ENCODE data around the gene MKI67.
"Not testable (repeated sequence)": the region's sequence is repeated elsewhere in the genome, so short reads cannot be mapped to it uniquely, and the experiment has no call there.

The MKI67 gene

DNA sequence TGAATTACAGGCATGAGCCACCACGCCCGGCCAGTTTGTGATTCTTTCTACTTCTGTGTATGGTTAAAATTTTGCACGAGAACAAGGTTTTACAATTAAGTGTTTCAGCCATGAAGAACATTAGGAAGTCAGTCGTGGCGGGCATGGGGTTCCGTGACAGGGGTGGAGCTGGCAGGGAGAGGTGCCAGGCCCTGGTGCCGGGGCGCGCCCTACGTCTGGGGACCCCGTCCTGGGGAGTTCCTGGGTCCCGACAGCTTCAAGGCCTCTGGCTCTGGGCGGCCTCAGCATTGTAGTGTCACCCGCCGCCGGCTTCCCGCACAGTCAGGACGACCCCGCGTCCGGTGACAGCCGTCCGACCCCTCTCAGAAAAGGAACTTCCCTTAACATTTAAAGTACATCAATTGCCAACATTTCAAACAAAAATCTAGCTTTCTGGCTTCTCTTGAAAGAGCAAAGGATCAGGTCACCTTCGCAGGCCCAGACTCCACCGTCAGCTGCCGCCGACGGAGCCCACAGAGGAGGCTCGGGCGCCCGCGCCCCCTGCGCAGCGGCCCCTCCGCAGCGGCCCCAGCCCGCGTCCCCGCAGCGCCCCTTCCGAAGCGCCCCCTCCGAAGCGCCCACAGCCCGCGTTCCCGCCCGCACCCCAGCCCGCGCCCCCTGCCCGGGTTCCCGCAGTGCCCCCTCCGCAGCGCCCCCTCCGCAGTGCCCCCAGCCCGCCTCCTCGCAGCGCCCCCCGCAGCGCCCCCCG is 23.2 kb upstream of the MKI67 start:
- no peak for DNase-seq

DNA sequence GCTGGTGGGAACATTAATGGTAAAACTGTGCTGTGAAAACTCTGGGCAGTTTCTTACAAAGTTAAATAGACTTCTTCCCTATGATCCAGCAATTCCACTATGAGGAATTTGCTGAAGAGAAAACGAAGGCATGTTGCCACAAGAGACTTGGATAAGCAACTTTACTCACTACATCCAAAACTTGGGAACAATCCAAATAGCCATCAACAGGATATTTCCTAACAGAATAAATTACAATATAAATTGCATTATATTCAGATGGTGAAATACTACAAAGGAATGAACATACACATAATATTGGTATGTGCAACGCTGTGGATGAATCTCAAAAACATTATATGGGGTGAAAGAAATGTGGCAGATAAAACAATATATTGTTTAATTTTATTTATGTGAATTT is 21.4 kb upstream of the MKI67 start:
- no peak for DNase-seq

DNA sequence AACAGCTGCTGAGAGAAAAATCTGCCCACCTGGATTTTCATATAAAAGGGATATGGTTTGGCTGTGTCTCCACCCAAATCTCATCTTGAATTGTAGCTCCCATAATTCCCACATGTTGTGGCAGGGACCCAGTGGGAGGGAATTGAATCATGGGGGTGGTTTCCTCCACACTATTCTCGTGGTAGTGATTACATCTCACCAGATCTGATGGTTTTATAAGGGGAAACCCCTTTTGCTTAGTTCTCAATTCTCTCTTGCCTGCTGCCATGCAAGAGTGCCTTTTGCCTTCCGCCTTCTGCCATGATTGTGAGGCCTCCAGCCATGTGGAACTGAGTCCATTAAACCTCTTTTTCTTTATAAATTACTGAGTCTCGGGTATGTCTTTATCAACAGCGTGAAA is 20.8 kb upstream of the MKI67 start:
- DNase-seq = no peak

DNA sequence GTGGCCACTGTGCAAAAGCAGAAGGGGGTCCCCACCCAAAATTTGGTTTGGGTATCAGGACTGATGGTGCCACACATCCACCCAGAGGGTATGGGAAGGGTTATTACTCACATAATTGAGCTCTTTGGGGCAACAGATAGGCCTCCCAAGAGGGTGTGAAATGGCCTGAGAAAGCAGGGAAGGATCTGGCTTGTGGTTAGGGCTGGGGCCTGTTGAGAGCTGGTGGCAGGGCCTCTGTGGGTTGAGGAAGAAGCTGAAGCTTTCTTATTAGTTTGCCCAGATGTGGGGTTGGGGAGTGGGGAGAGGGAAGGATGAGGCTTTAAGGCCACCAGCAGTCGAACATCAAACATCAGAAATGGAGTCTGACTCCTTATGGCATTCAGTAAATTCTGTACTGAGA is 18.3 kb upstream of the MKI67 start:
- no peak for DNase-seq

DNA sequence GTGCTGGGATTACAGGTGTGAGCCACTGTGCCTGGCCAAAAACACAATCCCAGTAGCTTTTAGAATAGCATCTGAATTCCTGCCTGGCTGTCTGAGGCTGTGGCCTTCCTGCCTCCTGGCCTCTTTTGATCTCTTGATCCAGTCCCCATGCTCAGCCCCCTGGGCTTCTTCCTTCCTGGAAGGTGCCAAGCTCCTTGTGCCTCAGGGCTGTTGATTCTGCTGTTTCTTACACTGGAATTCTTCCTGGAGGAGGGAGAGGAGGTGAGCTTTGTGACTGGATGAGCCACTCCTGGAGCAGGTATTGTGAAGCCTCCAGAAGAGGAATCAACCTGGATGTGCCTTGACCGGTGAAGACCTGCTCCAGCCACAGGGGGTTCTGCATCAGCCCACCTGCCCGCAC is 17.3 kb upstream of the MKI67 start:
- no peak for DNase-seq

DNA sequence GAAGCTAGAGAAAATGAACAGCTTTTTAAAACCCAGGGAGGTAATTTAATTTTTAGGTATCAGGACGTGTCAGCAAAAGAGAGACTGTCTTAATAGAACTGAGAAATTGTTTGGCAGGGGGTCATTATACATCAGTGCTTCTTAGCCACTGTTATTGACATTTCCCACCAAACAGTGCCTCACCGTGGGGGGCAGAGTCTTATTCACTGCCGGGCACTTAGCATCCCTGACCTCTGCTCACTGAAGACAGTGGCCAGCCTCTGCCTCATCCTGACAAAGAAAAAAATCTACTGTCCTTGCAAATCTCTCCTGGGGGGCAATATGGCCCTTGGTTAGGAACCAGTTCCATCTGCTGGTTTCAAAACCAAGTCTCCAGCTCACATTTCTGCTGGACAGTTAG is 14.2 kb upstream of the MKI67 start:
- no peak for DNase-seq

DNA sequence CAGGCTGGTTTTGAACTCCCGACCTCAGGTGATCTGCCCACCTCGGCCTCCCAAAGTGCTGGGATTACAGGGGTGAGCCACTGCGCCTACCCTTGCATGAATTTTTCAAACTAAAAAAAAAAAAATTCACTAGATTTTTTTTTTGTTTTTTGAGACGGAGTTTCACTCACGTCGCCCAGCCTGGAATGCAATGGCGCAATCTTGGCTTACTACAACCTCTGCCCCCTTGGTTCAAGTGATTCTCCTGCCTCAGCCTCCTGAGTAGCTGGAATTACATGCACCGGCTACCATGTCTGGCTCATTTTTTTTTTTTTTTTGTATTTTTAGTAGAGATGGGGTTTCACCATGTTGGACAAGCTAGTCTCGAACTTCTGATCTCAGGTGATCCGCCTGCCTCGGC is 12.2 kb upstream of the MKI67 start:
- DNase-seq = not testable (repeated sequence)

DNA sequence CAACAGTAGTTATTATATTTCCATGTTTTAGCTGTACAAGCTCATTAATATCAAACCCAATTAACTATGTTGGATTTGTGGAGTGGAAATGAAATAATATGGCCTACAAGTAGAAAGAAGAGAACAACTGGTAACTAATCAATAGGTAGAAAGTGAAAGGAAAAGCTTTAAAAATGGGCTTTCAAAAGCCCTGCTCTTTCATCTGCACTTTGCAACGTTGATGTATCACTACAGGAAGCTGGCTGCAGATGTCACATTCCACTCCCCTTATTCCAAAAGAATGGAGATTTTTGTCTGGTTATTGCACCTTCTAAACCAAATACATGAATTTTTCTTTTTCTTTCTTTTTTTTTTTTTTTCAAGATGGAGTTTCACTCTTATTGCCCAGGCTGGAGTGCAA is 11.7 kb upstream of the MKI67 start:
- DNase-seq = no peak

DNA sequence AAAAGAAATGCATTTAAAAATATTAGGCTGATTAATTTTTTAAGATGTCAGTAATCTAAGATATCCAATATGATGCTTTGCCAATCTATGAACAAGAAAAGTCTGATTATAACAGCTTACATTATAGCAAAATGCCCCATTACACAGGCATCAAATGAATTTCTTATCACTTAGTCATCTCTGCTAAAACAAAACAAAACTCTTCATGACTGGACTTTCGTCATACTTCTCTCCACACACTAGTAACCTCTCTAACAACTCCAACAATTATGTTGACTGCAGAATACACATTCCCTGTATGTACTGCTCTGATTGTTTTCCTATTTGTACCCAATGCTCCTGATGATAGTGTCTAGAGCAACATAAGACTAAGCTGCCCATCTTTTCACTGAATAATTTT is 3.8 kb upstream of the MKI67 start:
- DNase-seq = no peak

DNA sequence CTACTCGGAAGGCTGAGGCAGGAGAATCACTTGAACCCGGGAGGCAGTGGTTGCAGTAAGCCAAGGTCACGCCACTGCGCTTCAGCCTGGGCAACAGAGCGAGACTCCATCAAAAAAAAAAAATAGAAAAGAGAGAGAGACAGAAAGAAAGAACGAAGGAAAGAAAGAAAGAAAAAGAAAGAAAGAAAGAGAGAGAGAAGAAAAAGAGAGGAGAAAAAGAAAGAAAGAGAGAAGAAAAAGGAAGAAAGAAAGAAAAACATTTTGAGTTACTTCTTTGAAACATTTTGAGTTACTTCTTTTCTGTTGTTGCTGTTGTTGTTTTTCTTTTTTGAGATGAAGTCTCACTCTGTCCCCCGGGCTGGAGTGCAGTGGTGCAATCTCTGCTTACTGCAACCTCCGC is 2.4 kb upstream of the MKI67 start:
- DNase-seq = no peak

DNA sequence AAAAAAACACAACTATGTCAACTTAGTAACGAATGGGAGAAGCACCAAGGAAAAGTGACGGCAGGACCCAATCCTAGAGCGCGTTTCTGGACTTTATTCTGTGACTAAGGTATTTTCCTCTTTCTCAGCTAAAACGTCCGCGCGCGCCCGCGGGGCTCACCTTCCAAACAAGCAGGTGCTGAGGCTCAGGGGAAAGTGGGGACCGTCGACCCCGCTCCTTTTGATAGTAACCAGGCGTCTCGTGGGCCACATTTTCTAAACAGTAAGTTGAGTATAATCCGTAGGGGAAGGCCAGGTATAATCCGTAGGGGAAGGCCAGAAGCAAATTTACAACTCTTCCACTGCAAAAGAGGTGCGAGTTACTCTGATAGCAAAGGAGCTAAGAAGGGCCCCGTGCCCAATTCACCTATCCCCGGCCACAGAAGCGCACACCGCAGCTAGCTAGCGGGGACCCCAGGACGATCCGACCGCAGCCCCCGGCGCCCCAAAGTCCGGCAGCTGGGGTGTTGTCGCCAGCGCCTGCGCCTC is 743 bp downstream of the MKI67 start:
- DNase-seq = no peak

DNA sequence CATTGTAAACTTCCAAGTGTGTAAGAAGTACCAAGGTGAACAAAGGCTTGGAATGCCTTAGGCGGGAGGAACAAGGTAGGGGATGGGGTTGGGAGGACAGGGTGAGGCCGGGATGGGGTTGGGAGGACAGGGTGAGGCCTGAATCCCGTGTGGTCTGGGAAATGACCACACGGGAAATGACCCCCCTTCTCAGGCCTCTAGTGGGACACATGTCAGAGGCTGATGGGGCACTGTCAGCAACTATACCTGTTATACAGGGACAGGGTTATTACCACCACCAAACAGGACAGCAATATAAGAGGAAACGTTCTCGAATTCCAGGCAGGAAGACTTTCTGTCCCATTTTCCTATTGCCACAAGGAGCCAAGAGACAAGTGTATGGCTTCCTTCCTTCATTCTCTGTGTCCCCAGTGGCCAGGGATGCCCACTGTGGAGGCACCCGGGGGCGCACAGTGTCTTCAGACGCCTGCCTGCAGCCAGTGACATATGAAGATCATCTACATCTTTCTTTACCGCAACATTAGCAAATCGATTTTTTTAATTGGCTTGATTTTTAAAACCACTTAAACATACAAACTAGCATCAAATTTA is 1.3 kb downstream of the MKI67 start:
- DNase-seq = no peak

DNA sequence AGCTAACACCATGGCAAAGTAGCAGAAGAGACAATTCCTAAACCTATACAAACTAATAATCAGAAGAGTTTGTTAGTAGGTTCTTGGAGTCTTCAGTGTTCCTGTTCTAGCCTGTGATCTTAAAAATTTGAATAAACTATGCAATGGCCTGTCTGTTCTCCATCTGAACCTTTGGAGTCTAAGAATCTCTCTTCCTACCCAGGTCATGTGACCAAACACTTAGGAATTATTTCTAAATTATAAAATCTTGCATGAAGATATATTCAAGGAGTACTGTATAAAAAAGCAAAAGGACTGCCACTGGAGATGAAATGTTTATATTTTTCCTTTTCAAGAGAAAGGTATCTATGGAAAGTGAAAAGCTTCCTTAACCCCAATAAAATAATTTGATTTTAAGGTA is 2.4 kb downstream of the MKI67 start:
- no peak for DNase-seq

DNA sequence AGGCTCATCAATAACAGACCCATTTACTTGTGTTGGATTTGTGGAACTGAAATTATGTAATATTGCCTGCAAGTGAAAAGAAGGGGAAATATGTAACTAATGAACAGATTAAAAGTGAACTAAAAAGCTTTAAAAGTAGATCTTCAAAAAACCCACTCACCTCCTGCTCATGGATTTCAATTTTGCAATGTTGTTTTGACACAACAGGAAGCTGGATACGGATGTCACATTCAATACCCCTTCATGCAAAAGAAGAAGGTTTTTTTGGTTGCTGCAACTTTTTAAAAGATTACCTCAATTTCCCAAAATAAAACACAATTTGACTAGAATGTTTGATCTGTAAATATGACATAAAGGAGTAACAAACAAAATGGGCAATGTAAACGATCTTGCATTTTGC is 3.3 kb downstream of the MKI67 start:
- no peak for DNase-seq

DNA sequence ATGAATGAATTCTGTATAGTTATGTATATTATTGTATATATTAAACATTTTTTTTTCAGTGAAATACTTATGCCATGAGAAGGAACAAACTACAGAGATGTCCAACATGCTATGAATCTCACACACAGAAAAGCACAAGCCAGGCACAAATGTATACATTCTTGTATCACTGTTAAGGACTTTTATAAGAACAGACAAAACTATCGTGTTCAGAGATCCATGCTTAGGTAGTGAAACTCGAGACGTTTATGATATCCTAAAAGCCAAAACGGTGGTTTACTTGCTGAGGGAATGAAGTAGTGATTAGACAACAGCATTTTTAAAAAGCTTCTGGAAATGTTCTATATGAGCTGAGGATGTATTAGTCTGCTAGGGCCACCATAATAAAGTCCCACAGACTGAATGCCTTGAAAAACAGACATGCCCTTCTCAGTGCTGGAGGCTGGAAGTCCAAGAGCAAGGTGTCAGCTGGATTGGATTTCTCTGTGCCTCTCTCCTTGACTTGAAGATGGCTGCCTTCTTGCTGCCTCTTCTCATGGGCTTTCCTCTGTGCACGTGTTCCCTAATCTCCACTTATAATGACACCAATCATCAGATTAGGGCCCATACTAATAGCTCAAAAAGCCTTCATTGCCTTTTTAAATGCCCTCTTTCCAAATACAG is 4.3 kb downstream of the MKI67 start:
- no peak for DNase-seq

DNA sequence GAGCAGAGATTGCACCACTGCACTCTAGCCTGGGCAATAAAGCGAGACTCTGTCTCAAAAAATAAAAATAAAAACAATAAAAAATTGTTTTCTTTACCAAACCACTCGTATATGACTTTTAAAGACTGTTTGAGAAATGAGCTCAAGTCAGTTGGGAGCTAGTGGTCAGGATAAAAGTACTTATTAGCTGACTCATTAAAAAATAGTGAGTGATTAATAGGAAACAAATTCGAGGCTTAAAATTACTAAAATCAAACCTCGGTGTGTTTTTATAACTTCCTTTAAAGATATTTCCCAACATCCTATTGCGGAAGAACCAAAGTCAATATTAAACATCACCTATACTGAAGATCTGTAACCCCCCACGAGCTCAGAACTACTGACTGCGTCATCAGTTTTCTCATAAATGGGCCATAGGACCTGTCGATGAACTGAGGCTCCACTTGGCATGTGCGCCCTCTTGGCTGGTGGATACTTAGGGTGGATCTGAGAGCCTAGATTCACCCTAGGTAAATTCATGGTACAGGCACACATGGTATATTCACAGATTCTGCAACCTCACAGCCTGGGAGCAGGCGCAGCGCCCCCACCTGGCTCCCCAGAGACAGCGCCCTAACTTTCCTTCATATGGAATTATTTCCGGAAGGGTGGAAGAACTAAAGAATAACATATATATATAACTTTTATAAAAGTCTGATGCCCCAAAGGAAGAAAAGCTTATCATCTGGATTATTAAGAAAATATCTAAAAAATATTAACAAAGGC is 9.2 kb downstream of the MKI67 start:
- no peak for DNase-seq

DNA sequence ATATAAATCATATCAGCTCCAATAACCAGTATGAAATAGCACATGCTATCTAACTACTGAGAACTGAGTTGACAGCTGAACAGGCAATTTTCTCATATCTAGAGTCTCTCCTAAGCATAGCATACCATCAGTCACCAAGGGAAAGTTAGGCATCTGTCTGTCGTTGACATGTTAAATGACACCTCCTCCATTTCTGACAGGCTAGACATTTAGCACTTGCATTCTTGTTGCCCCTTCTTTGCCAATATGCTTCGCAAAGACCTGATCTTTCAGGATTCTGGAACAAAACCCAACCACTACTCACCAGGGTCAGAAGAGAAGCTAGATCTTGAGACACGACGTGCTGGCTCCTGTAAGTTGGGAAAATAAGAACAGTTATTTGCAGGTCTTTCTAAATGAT is 10.0 kb downstream of the MKI67 start:
- DNase-seq = no peak

DNA sequence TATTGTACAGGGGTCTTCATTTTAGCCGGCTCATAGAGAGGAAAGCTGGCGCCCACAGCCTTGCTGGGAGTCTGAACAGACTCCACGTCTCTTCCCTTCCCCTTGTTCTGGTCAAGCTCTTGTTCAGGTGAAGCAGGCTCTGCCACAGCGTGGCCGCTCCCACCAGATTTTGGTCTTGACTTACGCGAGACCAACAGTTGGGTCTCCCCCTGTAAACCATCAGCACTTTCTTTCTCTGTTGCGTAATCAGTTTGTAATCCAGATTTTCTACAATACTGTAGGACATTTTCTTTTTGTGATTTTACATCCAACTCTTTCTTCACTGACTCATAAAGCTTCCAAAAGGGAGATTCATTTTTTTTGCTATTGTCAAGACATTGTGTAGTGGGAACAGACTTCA is 10.9 kb downstream of the MKI67 start:
- DNase-seq = no peak

DNA sequence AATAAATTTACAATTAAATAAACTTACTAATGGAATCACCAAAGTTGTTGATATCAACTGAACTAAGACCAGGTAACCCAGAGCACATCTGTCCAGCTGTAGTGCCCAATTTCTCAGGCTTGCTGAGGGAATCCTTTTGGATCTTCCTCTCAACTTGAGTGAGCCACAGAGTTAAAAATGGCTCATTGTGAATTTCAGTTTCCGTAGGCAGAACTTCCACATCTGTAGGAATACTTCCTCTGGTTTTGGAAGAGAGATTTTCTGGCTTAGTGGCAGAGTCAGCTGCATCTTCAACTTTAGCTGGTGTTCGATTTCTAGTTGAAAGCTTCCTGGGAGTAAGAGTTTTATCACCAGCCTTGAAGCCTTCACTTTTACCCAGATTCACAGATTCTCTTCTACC is 11.3 kb downstream of the MKI67 start:
- no peak for DNase-seq

DNA sequence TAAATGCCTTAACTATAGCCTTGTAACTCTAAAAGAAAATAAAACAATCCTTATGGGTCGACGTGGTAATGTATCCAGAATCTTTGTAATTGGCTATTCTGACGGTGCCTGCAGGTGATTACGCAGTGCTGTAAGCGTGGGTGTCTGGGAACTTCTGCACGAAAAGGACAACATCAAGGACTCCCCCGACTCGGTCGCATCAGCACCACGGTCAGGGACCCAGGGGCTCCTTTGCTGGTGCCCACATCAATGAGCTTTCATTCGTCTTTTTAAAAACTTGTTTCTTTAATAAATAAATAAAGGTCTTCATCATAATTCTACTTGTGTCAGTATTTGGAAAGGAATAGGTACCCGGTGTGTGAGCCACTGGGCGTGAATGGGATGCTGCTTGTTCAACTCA is 13.2 kb downstream of the MKI67 start:
- no peak for DNase-seq

DNA sequence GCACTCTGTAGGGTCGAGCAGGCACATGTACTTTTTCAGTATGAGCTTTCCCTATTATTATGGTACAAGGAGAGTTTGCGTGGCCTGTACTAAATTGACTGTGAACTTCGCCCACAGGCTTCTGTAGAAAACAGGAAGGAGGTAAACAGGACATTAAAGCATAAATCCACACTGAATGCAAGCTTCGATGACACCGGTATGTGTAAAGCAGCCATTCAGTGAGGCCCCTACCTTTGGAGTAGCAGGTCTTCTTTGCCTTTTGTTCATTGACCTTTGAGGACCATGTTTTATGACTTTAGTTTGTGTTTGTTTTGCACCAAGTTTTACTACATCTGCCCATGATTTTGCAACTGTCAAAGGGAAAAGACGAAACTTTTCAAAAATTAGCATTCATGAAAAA is 14.5 kb downstream of the MKI67 start:
- no peak for DNase-seq

DNA sequence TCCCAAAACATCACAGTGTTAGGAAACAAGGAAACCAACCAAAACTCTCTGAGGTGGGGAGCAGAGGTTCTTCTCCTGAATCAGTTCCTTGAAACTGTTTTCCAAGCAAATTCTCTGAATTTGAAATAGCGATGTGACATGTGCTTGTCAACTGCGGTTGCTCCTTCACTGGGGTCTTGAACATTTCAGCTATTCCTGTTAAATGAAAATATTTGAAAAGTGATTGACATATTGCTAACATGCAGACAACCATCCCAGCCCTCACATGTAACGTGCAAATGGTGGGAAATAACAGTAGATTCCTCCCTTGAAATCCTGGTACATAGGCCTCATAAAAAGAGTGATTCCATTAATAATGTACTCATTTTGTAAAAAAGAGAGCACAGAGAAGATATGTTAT is 15.9 kb downstream of the MKI67 start:
- DNase-seq = no peak

DNA sequence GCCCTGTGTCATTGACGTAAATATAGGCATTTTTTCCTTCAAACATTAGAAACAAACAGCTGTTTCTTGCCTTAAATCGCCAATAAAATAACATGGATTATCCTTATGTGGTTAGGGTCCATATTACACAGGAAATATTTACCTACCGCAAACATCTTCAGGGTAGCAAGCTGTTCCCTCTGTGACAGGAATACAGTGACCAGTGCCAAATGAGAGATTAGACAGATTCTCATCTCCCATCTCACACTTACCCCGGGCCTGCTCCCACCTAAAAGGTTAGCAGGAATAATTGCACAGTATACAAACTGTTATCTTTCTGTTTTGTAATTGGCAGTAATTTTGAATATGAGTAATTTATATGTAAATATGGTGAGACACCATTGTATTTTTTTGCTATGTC is 16.5 kb downstream of the MKI67 start:
- no peak for DNase-seq

DNA sequence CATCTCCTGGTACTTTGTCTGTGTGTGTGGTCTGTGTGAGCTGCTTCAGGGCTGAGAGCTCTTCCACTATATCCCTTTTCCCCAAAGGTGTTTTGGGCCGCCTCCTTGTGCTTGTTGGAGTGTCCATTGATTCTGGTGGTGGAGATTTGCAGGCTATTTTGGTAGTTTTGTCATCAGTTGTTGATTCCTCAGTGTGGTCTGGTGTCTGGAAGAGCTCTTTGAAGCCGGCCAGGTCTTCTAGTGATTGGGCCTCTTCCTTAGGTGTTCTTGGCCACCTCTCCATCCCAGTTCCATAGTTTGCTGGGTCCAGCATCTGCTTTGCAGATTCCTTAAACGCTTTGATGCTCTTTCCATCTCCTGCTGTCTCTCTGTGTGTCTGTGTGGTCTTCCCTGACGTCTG is 20.8 kb downstream of the MKI67 start:
- no peak for DNase-seq
